ENCODE measurements around the gene MRPS18B.

Gene MRPS18B

DNA sequence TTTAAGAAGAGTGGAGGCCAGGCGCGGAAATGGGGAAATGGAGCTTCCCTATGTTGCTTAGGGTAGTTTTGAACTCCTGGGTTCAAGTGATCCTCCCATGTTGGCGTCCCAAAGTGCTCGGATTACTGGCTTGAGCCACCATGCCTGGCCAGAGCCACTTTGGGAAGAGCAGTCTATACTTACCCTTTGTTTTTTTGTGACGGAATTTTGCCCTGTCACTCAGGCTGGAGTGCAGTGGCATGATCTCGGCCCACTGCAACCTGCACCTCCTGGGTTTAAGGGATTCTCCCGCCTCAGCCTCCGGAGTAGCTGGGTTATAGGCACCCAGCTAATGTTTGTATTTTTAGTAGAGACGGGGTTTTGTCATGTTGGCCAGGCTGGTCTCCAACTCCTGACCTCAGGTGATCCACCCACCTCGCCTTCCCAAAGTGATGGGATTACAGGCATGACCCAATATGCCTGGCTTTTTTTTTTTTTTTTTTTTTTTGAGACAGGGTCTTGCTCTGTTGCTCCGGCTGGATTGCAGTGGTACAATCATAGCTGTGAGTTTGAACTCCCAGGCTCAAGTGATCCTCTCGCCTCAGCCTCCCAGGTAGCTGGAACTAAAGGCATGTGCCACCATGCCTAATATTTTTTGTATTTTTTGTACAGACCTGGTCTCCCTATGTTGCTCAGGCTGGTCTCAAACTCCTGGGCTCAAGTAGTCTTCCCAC, 18.6 kb upstream of the MRPS18B start:
- no peak for DNase-seq (ENCODE audit: low read depth, low spot score)
- H3K27me3 ChIP-seq (ENCODE audit: insufficient read depth, insufficient read length), result no peaks in the 10 kb centered on the region
- TF ChIP-seq SUZ12 (IDR thresholded peaks at IDR 0.05; ENCODE audit: extremely low read depth, insufficient read depth, insufficient read length) (no peak), YY1 (IDR thresholded peaks at IDR 0.05; ENCODE audit: insufficient read depth, insufficient read length) (no peak), ZNF274 (IDR thresholded peaks at IDR 0.05; ENCODE audit: low read depth, low read length) (no peak)
- H3K4me3 ChIP-seq (ENCODE audit: insufficient read length, low read depth), result no peak overlapping the region
- H3K36me3 ChIP-seq (ENCODE audit: insufficient read depth, insufficient read length, low read length), result peaks cover 57% of the 10 kb centered on the region
- H3K9me3 ChIP-seq (ENCODE audit: insufficient read depth, low read length), result no peaks in the 10 kb centered on the region
- H3K4me1 ChIP-seq (ENCODE audit: insufficient read depth, insufficient read length), result no peaks in the 10 kb centered on the region
- H3K9ac ChIP-seq (ENCODE audit: insufficient read length, low read depth), result no peak overlapping the region

DNA sequence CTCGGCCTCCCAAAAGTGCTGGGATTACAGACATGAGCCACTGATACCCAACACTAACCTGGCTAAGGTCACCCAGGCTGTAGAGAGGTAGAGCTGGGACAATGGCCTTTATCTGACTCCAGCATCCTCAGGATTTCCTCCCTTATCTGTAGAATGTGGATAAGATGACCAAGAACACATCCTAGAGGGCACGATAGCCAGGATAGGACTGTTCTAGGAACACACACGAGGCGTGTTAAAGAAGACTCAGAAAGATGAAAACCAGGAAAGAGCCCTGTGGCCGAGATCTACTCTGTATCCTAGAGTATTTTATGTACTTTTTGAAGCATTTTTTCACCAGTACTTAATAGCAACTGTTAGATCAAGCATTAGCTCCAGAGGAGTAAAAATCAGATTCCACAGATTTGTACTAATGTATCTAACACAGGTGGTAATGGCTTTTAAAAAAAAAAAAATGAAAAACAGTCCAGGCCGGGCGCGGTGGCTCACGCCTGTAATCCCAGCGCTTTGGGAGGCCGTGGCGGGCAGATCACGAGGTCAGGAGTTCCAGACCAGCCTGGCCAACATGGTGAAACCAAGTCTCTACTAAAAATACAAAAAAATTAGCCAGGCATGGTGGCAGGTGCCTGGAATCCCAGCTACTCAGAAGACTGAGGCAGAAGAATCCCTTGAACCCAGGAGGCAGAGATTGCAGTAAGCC, 17.9 kb upstream of the MRPS18B start:
- TF ChIP-seq YY1 (IDR thresholded peaks at IDR 0.05; ENCODE audit: insufficient read depth, insufficient read length) (no peak), ZNF274 (IDR thresholded peaks at IDR 0.05; ENCODE audit: low read depth, low read length) (no peak), SUZ12 (IDR thresholded peaks at IDR 0.05; ENCODE audit: extremely low read depth, insufficient read depth, insufficient read length) (no peak)
- H3K4me1 ChIP-seq (ENCODE audit: insufficient read depth, insufficient read length), result no peaks in the 10 kb centered on the region
- H3K9ac ChIP-seq (ENCODE audit: insufficient read length, low read depth), result no peak overlapping the region
- H3K36me3 ChIP-seq (ENCODE audit: insufficient read depth, insufficient read length, low read length), result peaks cover 57% of the 10 kb centered on the region
- no peak for DNase-seq (ENCODE audit: low read depth, low spot score)
- no peak overlapping the region for H3K4me3 ChIP-seq (ENCODE audit: insufficient read length, low read depth)
- no peaks in the 10 kb centered on the region for H3K27me3 ChIP-seq (ENCODE audit: insufficient read depth, insufficient read length)
- no peaks in the 10 kb centered on the region for H3K9me3 ChIP-seq (ENCODE audit: insufficient read depth, low read length)

DNA sequence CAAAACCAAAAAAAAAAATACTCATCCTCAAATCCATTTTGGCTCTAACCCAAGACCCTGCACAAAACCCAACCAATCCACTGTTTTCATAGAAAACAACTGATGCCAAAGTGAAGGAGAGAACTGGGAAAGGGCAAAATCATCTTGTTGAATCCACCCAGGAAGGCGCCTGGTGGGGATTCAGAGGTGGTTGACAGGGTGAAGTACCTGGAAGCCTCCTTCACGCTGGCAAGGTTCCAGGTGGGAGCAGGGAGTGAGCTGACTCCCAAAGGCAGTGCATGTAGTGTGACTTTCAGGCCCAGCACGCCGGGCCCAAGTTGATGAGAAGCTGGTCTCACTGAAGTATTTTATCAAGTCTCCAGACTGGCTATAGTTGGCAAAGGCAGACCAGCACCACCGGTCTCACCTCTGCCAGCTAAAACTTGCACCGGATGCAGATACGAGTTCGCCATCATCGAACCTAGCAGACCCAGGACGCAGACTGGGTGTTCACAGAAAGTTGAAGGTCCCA, 17.1 kb upstream of the MRPS18B start:
- H3K27me3 ChIP-seq (ENCODE audit: insufficient read depth, insufficient read length), result no peaks in the 10 kb centered on the region
- peaks cover 57% of the 10 kb centered on the region for H3K36me3 ChIP-seq (ENCODE audit: insufficient read depth, insufficient read length, low read length)
- H3K4me3 ChIP-seq (ENCODE audit: insufficient read length, low read depth), result no peak overlapping the region
- no peaks in the 10 kb centered on the region for H3K9me3 ChIP-seq (ENCODE audit: insufficient read depth, low read length)
- H3K9ac ChIP-seq (ENCODE audit: insufficient read length, low read depth), result no peak overlapping the region
- no peaks in the 10 kb centered on the region for H3K4me1 ChIP-seq (ENCODE audit: insufficient read depth, insufficient read length)
- TF ChIP-seq SUZ12 (IDR thresholded peaks at IDR 0.05; ENCODE audit: extremely low read depth, insufficient read depth, insufficient read length) (no peak), YY1 (IDR thresholded peaks at IDR 0.05; ENCODE audit: insufficient read depth, insufficient read length) (no peak), ZNF274 (IDR thresholded peaks at IDR 0.05; ENCODE audit: low read depth, low read length) (no peak)
- DNase-seq (ENCODE audit: low read depth, low spot score), result no peak

DNA sequence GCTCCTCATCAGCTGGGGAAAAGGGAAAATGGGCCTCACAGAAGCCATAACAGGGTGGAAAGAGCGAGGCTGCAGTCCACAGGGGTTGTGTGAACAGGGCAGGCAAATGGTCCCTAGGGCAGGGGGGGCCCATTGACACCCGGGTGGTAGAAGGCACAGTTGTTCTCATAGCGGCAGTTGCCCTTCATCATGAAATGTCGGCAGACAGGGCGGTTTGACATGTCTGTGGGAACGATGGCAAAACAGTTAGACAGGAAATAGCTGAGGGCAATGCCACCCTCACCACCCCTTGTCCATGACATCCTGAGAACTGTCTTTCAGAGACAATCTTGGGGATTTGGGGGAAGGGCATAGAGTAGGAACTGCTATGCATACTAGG, 16.2 kb upstream of the MRPS18B start:
- Histone ChIP-seq H3K27me3 (ENCODE audit: insufficient read depth, insufficient read length) (no peaks in the 10 kb centered on the region), H3K4me1 (ENCODE audit: insufficient read depth, insufficient read length) (no peaks in the 10 kb centered on the region), H3K9ac (ENCODE audit: insufficient read length, low read depth) (no peak overlapping the region), H3K36me3 (ENCODE audit: insufficient read depth, insufficient read length, low read length) (peaks cover 64% of the 10 kb centered on the region), H3K9me3 (ENCODE audit: insufficient read depth, low read length) (no peaks in the 10 kb centered on the region), H3K4me3 (ENCODE audit: insufficient read length, low read depth) (no peak overlapping the region)
- no peak for TF ChIP-seq SUZ12 (IDR thresholded peaks at IDR 0.05; ENCODE audit: extremely low read depth, insufficient read depth, insufficient read length)
- no peak for DNase-seq (ENCODE audit: low read depth, low spot score)

DNA sequence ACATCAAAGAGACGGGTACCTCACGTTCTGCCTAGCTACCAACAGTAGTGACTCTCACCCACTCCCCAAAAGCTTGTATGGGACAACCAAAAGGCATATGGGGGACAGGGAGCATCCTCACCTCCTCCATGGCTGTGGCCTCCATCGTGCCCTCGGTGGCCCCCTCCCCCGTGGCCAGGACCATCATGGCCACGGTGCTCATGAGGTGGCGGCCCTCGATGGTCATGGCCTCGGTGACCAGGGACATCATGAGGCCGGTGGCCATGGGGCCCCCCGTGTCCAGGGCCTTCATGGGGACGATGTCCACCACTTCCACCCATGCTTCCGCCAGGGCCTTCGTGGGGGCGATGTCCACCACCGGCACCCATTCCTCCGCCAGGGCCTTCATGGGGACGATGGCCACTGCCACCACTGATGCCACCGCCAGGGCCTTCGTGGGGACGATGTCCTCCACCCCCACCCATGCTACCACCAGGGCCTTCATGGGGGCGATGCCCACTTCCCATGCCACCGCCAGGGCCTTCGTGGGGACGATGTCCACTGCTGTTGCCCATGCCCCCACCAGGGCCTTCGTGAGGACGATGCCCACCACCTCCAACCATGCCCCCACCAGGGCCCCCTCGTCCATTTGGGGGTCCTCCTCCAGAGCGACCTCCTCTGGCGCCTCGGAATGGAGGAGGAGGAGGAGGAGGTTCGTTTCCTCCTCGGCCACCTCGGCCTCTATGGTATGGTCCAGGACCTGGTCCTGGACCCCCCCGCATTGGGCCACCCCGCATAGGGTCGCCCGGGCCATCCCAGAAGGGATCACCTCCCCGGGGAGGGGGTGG, 15.6 kb upstream of the MRPS18B start:
- Histone ChIP-seq H3K9ac (ENCODE audit: insufficient read length, low read depth) (no peak overlapping the region), H3K4me3 (ENCODE audit: insufficient read length, low read depth) (no peak overlapping the region), H3K36me3 (ENCODE audit: insufficient read depth, insufficient read length, low read length) (peaks cover 70% of the 10 kb centered on the region), H3K9me3 (ENCODE audit: insufficient read depth, low read length) (no peaks in the 10 kb centered on the region), H3K27me3 (ENCODE audit: insufficient read depth, insufficient read length) (no peaks in the 10 kb centered on the region), H3K4me1 (ENCODE audit: insufficient read depth, insufficient read length) (no peaks in the 10 kb centered on the region)
- no peak for DNase-seq (ENCODE audit: low read depth, low spot score)
- TF ChIP-seq YY1 (IDR thresholded peaks at IDR 0.05; ENCODE audit: insufficient read depth, insufficient read length), result no peak
- no peak for TF ChIP-seq SUZ12 (IDR thresholded peaks at IDR 0.05; ENCODE audit: extremely low read depth, insufficient read depth, insufficient read length)
- no peak for TF ChIP-seq ZNF274 (IDR thresholded peaks at IDR 0.05; ENCODE audit: low read depth, low read length)

DNA sequence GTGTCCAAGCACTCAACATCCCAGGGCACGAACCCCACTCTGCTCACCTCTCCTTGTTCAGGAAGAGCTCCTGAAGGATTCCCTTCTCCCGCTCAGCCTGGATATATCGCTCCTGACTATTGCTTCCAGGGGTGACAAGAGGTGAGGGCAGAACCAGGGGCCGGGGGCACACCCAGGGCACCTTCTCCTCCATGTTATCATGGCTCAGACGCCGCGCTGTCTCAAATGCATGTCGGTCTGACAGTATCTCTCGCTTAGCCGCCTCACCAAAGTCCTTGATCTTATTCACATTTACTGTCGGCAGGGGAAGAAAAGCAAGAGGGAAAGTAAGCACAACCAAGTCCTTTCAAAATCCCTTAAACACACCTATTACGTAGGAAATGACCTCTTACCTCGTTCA, 13.7 kb upstream of the MRPS18B start:
- TF ChIP-seq SUZ12 (IDR thresholded peaks at IDR 0.05; ENCODE audit: extremely low read depth, insufficient read depth, insufficient read length) (no peak), ZNF274 (IDR thresholded peaks at IDR 0.05; ENCODE audit: low read depth, low read length) (no peak), YY1 (IDR thresholded peaks at IDR 0.05; ENCODE audit: insufficient read depth, insufficient read length) (no peak)
- H3K27me3 ChIP-seq (ENCODE audit: insufficient read depth, insufficient read length), result no peaks in the 10 kb centered on the region
- H3K9me3 ChIP-seq (ENCODE audit: insufficient read depth, low read length), result no peaks in the 10 kb centered on the region
- H3K4me3 ChIP-seq (ENCODE audit: insufficient read length, low read depth), result no peak overlapping the region
- no peaks in the 10 kb centered on the region for H3K4me1 ChIP-seq (ENCODE audit: insufficient read depth, insufficient read length)
- peaks cover 88% of the 10 kb centered on the region for H3K36me3 ChIP-seq (ENCODE audit: insufficient read depth, insufficient read length, low read length)
- no peak overlapping the region for H3K9ac ChIP-seq (ENCODE audit: insufficient read length, low read depth)
- DNase-seq (ENCODE audit: low read depth, low spot score), result no peak

DNA sequence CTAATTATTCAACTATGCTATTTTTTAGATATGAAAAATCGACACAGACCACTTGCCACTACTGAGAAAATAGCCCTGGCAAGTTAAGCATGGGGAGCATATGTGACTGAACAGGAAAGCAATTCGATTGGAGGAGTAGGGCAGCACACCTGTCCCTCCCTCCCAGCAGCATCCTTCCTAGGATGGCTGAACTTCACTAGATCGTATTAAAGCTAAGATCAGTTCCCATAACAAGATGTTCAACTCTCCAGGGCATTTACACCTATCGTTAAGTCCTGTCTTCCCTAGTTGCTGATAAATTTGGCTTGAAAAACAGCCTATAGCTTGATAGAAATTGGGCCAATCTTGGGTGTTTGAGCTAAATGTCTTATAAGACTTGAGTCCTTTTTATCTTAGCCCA, 7.6 kb upstream of the MRPS18B start:
- Histone ChIP-seq H3K9me3 (ENCODE audit: insufficient read depth, low read length) (no peaks in the 10 kb centered on the region), H3K4me3 (ENCODE audit: insufficient read length, low read depth) (no peak overlapping the region), H3K36me3 (ENCODE audit: insufficient read depth, insufficient read length, low read length) (peaks cover 90% of the 10 kb centered on the region), H3K4me1 (ENCODE audit: insufficient read depth, insufficient read length) (no peaks in the 10 kb centered on the region), H3K27me3 (ENCODE audit: insufficient read depth, insufficient read length) (no peaks in the 10 kb centered on the region), H3K9ac (ENCODE audit: insufficient read length, low read depth) (no peak overlapping the region)
- TF ChIP-seq SUZ12 (IDR thresholded peaks at IDR 0.05; ENCODE audit: extremely low read depth, insufficient read depth, insufficient read length), result no peak
- no peak for TF ChIP-seq ZNF274 (IDR thresholded peaks at IDR 0.05; ENCODE audit: low read depth, low read length)
- no peak for TF ChIP-seq YY1 (IDR thresholded peaks at IDR 0.05; ENCODE audit: insufficient read depth, insufficient read length)
- DNase-seq (ENCODE audit: low read depth, low spot score), result no peak
